ENCODE measurements around the gene PLA2G6. TPM values are rescaled to one million over a fixed set of nuclear protein-coding genes. Genes with fewer than 3 reads are reported as not detected.

PLA2G6 gene
- total and polyA plus RNA-seq, 2 experiments from 2014 or later = 5.5 to 6.5 TPM

- no peaks in the 10 kb centered on the region for H3K27me3 ChIP-seq (replicated peaks; ENCODE audit: insufficient read depth)
- DNase-seq = no peak
- in situ Hi-C loops (cut with MboI) = no loop called here
- no peaks in the 10 kb centered on the region for H3K79me2 ChIP-seq (ENCODE audit: insufficient read depth)
- H3K4me2 ChIP-seq (ENCODE audit: unreplicated experiment) = no peak overlapping the region
- no peaks in the 10 kb centered on the region for H3K9me2 ChIP-seq (ENCODE audit: insufficient read depth)
- H2AFZ ChIP-seq = no peak overlapping the region
- H4K20me1 ChIP-seq (ENCODE audit: insufficient read depth) = no peaks in the 10 kb centered on the region
- 68 to 73% methylated on average over 5 of the region's 5 CpGs for WGBS, 2 experiments (ENCODE audit: low coverage in 1 of 2, low lambda C conversion rate in 2 of 2, missing lambda C conversion rate in 2 of 2)
- H3K36me3 ChIP-seq (ENCODE audit: low read depth) = no peaks in the 10 kb centered on the region
- H3F3A ChIP-seq (ENCODE audit: insufficient read depth) = peaks cover 4% of the 10 kb centered on the region
- TF ChIP-seq EZH2 (IDR thresholded peaks at IDR 0.05; ENCODE audit: insufficient read depth, poor library complexity, severe bottlenecking) = no peak
- TF ChIP-seq EZH2phosphoT487 (IDR thresholded peaks at IDR 0.05; ENCODE audit: insufficient read depth, low read depth) = no peak
- H3K4me1 ChIP-seq (ENCODE audit: insufficient read depth) = peaks cover 11% of the 10 kb centered on the region
- no peak overlapping the region for H3K4me3 ChIP-seq
- no peaks in the 10 kb centered on the region for H3K9me3 ChIP-seq (ENCODE audit: low read depth)
- no peak overlapping the region for H3K27ac ChIP-seq
- H3K9ac ChIP-seq = no peak overlapping the region
These were observed 42.7 kb downstream of the PLA2G6 start for GRCh38 chr22:38138961-38139360.

- Histone ChIP-seq H3F3A (ENCODE audit: insufficient read depth) (peaks cover 4% of the 10 kb centered on the region), H3K79me2 (ENCODE audit: insufficient read depth) (no peaks in the 10 kb centered on the region), H3K36me3 (ENCODE audit: low read depth) (no peaks in the 10 kb centered on the region), H3K27me3 (replicated peaks; ENCODE audit: insufficient read depth) (no peaks in the 10 kb centered on the region), H3K9me2 (ENCODE audit: insufficient read depth) (no peaks in the 10 kb centered on the region), H3K9ac (no peak overlapping the region), H3K4me2 (ENCODE audit: unreplicated experiment) (no peak overlapping the region), H3K27ac (no peak overlapping the region), H3K9me3 (ENCODE audit: low read depth) (no peaks in the 10 kb centered on the region), H2AFZ (no peak overlapping the region), H3K4me3 (no peak overlapping the region), H4K20me1 (ENCODE audit: insufficient read depth) (no peaks in the 10 kb centered on the region), H3K4me1 (ENCODE audit: insufficient read depth) (peaks cover 11% of the 10 kb centered on the region)
- no peak for DNase-seq
- WGBS, 2 experiments (ENCODE audit: low coverage in 1 of 2, low lambda C conversion rate in 2 of 2, missing lambda C conversion rate in 2 of 2) = 92 to 93% methylated on average over 9 of the region's 9 CpGs
- in situ Hi-C loops (cut with MboI) = no loop called here
- TF ChIP-seq EZH2 (IDR thresholded peaks at IDR 0.05; ENCODE audit: insufficient read depth, poor library complexity, severe bottlenecking) = no peak
- no peak for TF ChIP-seq EZH2phosphoT487 (IDR thresholded peaks at IDR 0.05; ENCODE audit: insufficient read depth, low read depth)
These were observed 43.5 kb downstream of the PLA2G6 start for GRCh38 chr22:38137876-38138687.

- Histone ChIP-seq H3K27ac (no peak overlapping the region), H3K9me3 (ENCODE audit: low read depth) (no peaks in the 10 kb centered on the region), H3K79me2 (ENCODE audit: insufficient read depth) (no peaks in the 10 kb centered on the region), H3K9me2 (ENCODE audit: insufficient read depth) (no peaks in the 10 kb centered on the region), H3K4me1 (ENCODE audit: insufficient read depth) (peaks cover 11% of the 10 kb centered on the region), H3K36me3 (ENCODE audit: low read depth) (no peaks in the 10 kb centered on the region), H3K27me3 (replicated peaks; ENCODE audit: insufficient read depth) (no peaks in the 10 kb centered on the region), H4K20me1 (ENCODE audit: insufficient read depth) (no peaks in the 10 kb centered on the region), H3K9ac (no peak overlapping the region), H2AFZ (no peak overlapping the region), H3F3A (ENCODE audit: insufficient read depth) (peaks cover 4% of the 10 kb centered on the region; the same call in 1 of the 2 replicates), H3K4me3 (no peak overlapping the region), H3K4me2 (ENCODE audit: unreplicated experiment) (no peak overlapping the region)
- in situ Hi-C loops (cut with MboI) = no loop called here
- peak; percentile 51 for DNase-seq
- no peak for TF ChIP-seq EZH2 (IDR thresholded peaks at IDR 0.05; ENCODE audit: insufficient read depth, poor library complexity, severe bottlenecking)
- no peak for TF ChIP-seq EZH2phosphoT487 (IDR thresholded peaks at IDR 0.05; ENCODE audit: insufficient read depth, low read depth)
- WGBS, 2 experiments (ENCODE audit: low coverage in 1 of 2, low lambda C conversion rate in 2 of 2, missing lambda C conversion rate in 2 of 2) = 86 to 100% methylated on average over 1 of the region's 1 CpG
These were observed 45.0 kb downstream of the PLA2G6 start for GRCh38 chr22:38136607-38137006.

GRCh38 chr22:38135133-38135706, 46.4 kb downstream of the PLA2G6 start:
- in situ Hi-C loops (cut with MboI) = no loop called here
- Histone ChIP-seq H3K27ac (peak overlapping the region; percentile 18; the same call in 1 of the 2 replicates), H3K4me3 (no peak overlapping the region), H3K9ac (peak overlapping the region; percentile 36; the same call in 1 of the 2 replicates), H3K36me3 (ENCODE audit: low read depth) (no peaks in the 10 kb centered on the region), H3K79me2 (ENCODE audit: insufficient read depth) (no peaks in the 10 kb centered on the region), H3K9me3 (ENCODE audit: low read depth) (no peaks in the 10 kb centered on the region), H3F3A (ENCODE audit: insufficient read depth) (peaks cover 4% of the 10 kb centered on the region; the same call in 1 of the 2 replicates), H3K27me3 (replicated peaks; ENCODE audit: insufficient read depth) (no peaks in the 10 kb centered on the region), H3K4me1 (ENCODE audit: insufficient read depth) (peaks cover 11% of the 10 kb centered on the region), H3K4me2 (ENCODE audit: unreplicated experiment) (peak overlapping the region; percentile 21), H2AFZ (no peak overlapping the region), H4K20me1 (ENCODE audit: insufficient read depth) (no peaks in the 10 kb centered on the region), H3K9me2 (ENCODE audit: insufficient read depth) (no peaks in the 10 kb centered on the region)
- DNase-seq = peak; percentile 91
- 60 to 68% methylated on average over 4 of the region's 4 CpGs for WGBS, 2 experiments (ENCODE audit: low coverage in 1 of 2, low lambda C conversion rate in 2 of 2, missing lambda C conversion rate in 2 of 2)
- TF ChIP-seq EZH2 (IDR thresholded peaks at IDR 0.05; ENCODE audit: insufficient read depth, poor library complexity, severe bottlenecking) (no peak), EZH2phosphoT487 (IDR thresholded peaks at IDR 0.05; ENCODE audit: insufficient read depth, low read depth) (no peak)

Data from GM23248 (cell line).